ENCODE measurements around the gene DUSP7. TPM values are rescaled to one million over a fixed set of nuclear protein-coding genes. Genes with fewer than 3 reads are reported as not detected.
A peak's percentile ranks its signal among the peaks of the same experiment; 100 is the strongest.

DUSP7 gene
- total RNA-seq, 1 donor from 2014 or later = 2.4 TPM

- Histone ChIP-seq H3K36me3 (no peaks in the 10 kb centered on the region), H3K27ac (no peak overlapping the region), H3K4me2 (no peak overlapping the region), H3K9ac (no peak overlapping the region), H3K4me1 (peaks cover 23% of the 10 kb centered on the region), H3F3A (ENCODE audit: low read depth) (no peaks in the 10 kb centered on the region), H3K9me3 (ENCODE audit: low read depth) (no peaks in the 10 kb centered on the region), H4K20me1 (ENCODE audit: low read depth) (no peaks in the 10 kb centered on the region), H2AFZ (replicated peaks) (no peak overlapping the region), H3K27me3 (no peaks in the 10 kb centered on the region), H3K4me3 (no peak overlapping the region), H3K79me2 (ENCODE audit: low read depth) (no peaks in the 10 kb centered on the region)
- no peaks in the 10 kb centered on the region for H3K36me3 Mint-ChIP-seq
- peaks cover 16% of the 10 kb centered on the region for H3K4me1 Mint-ChIP-seq
- H3K27ac Mint-ChIP-seq = no peak overlapping the region
- no peak overlapping the region for H3K4me3 Mint-ChIP-seq
- peaks cover 9% of the 10 kb centered on the region for H3K27me3 Mint-ChIP-seq (ENCODE audit: insufficient read depth, low read depth)
- no peak for DNase-seq (ENCODE audit: low spot score)
- no peaks in the 10 kb centered on the region for H3K9me3 Mint-ChIP-seq
- TF ChIP-seq EZH2 (IDR thresholded peaks at IDR 0.05) (no peak), EZH2phosphoT487 (IDR thresholded peaks at IDR 0.05) (no peak), CTCF (IDR thresholded peaks at IDR 0.05) (no peak)
Measured at GRCh38 chr3:52037291-52037690, 19.1 kb downstream of the DUSP7 start.

GRCh38 chr3:52036829-52037228 is 19.5 kb downstream of the DUSP7 start:
- H3K36me3 ChIP-seq = no peaks in the 10 kb centered on the region
- H3K4me3 ChIP-seq = no peak overlapping the region
- no peak for TF ChIP-seq EZH2phosphoT487 (IDR thresholded peaks at IDR 0.05)
- no peak for TF ChIP-seq EZH2 (IDR thresholded peaks at IDR 0.05)
- TF ChIP-seq CTCF (IDR thresholded peaks at IDR 0.05) = peak; percentile 24
- H3K4me1 ChIP-seq = peaks cover 28% of the 10 kb centered on the region
- peaks cover 20% of the 10 kb centered on the region for H3K4me1 Mint-ChIP-seq
- H3K4me3 Mint-ChIP-seq = no peak overlapping the region
- H3K79me2 ChIP-seq (ENCODE audit: low read depth) = no peaks in the 10 kb centered on the region
- peaks cover 12% of the 10 kb centered on the region for H3K27me3 Mint-ChIP-seq (ENCODE audit: insufficient read depth, low read depth)
- H3K4me2 ChIP-seq = no peak overlapping the region
- DNase-seq (ENCODE audit: low spot score) = peak; percentile 48
- no peaks in the 10 kb centered on the region for H4K20me1 ChIP-seq (ENCODE audit: low read depth)
- H3K9ac ChIP-seq = no peak overlapping the region
- no peak overlapping the region for H3K27ac ChIP-seq
- H3K27ac Mint-ChIP-seq = no peak overlapping the region
- H3K27me3 ChIP-seq = no peaks in the 10 kb centered on the region
- H3K36me3 Mint-ChIP-seq = no peaks in the 10 kb centered on the region
- no peaks in the 10 kb centered on the region for H3K9me3 Mint-ChIP-seq
- no peak overlapping the region for H2AFZ ChIP-seq (replicated peaks)
- H3K9me3 ChIP-seq (ENCODE audit: low read depth) = no peaks in the 10 kb centered on the region
- no peaks in the 10 kb centered on the region for H3F3A ChIP-seq (ENCODE audit: low read depth)

- Mint-ChIP-seq H3K36me3 (no peaks in the 10 kb centered on the region), H3K27ac (no peak overlapping the region), H3K4me1 (peaks cover 21% of the 10 kb centered on the region), H3K9me3 (no peaks in the 10 kb centered on the region), H3K4me3 (no peak overlapping the region), H3K27me3 (ENCODE audit: insufficient read depth, low read depth) (peaks cover 12% of the 10 kb centered on the region)
- H3K9ac ChIP-seq = no peak overlapping the region
- H3K36me3 ChIP-seq = no peaks in the 10 kb centered on the region
- no peak overlapping the region for H3K4me3 ChIP-seq
- TF ChIP-seq EZH2 (IDR thresholded peaks at IDR 0.05) = no peak
- TF ChIP-seq CTCF (IDR thresholded peaks at IDR 0.05) = no peak
- no peak for TF ChIP-seq EZH2phosphoT487 (IDR thresholded peaks at IDR 0.05)
- peaks cover 30% of the 10 kb centered on the region for H3K4me1 ChIP-seq
- H3K9me3 ChIP-seq (ENCODE audit: low read depth) = no peaks in the 10 kb centered on the region
- no peak overlapping the region for H2AFZ ChIP-seq (replicated peaks)
- no peak overlapping the region for H3K27ac ChIP-seq
- no peak overlapping the region for H3K4me2 ChIP-seq
- no peaks in the 10 kb centered on the region for H4K20me1 ChIP-seq (ENCODE audit: low read depth)
- DNase-seq (ENCODE audit: low spot score) = no peak
- no peaks in the 10 kb centered on the region for H3K79me2 ChIP-seq (ENCODE audit: low read depth)
- H3F3A ChIP-seq (ENCODE audit: low read depth) = no peaks in the 10 kb centered on the region
- no peaks in the 10 kb centered on the region for H3K27me3 ChIP-seq
Measured at GRCh38 chr3:52036222-52036694, 20.1 kb downstream of the DUSP7 start.
